ENCODE data around the gene FAXC. TPM values are rescaled to one million over a fixed set of nuclear protein-coding genes. Genes with fewer than 3 reads are reported as not detected.

The FAXC gene
- total and polyA plus RNA-seq, 8 donors = 0.60 to 6.3 (median 2.4) TPM

DNA sequence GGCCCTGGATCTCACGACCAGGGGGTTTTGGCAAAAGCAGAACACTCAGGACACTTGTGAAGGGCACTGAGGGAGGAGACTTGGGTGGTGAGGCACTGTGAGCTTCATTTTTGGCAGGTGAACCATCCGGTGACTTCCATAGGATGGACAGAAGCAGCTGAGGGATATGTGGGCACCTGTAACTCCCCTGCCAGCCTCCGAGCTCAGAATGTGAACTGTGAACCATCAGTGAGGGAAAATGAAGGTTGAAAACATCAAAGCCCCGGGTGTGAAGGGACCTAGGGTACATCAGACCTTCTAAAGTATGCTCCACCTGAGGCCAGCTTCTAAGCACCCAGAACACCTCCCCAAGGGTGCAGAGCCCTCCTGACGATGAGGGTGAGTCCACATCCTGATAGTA lies 53.2 kb downstream of the FAXC start:
- TF ChIP-seq, protein P1, sequence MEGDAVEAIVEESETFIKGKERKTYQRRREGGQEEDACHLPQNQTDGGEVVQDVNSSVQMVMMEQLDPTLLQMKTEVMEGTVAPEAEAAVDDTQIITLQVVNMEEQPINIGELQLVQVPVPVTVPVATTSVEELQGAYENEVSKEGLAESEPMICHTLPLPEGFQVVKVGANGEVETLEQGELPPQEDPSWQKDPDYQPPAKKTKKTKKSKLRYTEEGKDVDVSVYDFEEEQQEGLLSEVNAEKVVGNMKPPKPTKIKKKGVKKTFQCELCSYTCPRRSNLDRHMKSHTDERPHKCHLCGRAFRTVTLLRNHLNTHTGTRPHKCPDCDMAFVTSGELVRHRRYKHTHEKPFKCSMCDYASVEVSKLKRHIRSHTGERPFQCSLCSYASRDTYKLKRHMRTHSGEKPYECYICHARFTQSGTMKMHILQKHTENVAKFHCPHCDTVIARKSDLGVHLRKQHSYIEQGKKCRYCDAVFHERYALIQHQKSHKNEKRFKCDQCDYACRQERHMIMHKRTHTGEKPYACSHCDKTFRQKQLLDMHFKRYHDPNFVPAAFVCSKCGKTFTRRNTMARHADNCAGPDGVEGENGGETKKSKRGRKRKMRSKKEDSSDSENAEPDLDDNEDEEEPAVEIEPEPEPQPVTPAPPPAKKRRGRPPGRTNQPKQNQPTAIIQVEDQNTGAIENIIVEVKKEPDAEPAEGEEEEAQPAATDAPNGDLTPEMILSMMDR (IDR thresholded peaks at IDR 0.05) = no peak
- H3K27ac ChIP-seq = no peak overlapping the region
- no peaks in the 10 kb centered on the region for H3K27me3 ChIP-seq
- 74 to 87% methylated on average over 5 of the region's 5 CpGs for WGBS, 2 donors
- no peaks in the 10 kb centered on the region for H3K4me1 ChIP-seq
- no peaks in the 10 kb centered on the region for H3K9me3 ChIP-seq
- ATAC-seq (no peak), FAIRE-seq (no peak), DNase-seq (no peak)
- H3K4me3 ChIP-seq = no peak overlapping the region
- intact Hi-C loops (cut with DNase I) = no loop called here
- H3K36me3 ChIP-seq = no peaks in the 10 kb centered on the region

DNA sequence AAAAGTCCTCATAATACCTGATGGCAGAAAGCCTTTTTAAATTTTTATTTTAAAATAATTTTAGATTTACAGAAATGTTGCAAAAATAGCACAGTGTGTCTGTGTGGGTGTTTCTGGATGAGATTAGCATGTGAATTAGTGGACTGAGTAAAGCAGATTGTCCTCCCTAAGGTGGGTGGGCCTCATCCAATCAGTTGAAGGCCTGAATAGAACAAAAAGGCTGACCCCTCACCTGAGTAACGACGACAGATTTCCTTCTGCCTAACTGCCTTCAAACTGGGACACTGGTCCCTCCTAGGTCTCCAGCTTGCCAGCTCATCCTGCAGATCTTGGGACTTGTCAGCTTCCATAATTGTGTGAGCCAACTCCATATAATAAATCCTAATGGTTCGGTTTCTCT lies 54.2 kb downstream of the FAXC start:
- FAIRE-seq = no peak
- Histone ChIP-seq H3K4me1 (no peaks in the 10 kb centered on the region), H3K27ac (no peak overlapping the region), H3K36me3 (no peaks in the 10 kb centered on the region), H3K9me3 (no peaks in the 10 kb centered on the region), H3K27me3 (no peaks in the 10 kb centered on the region), H3K4me3 (no peak overlapping the region)
- no peak for DNase-seq
- intact Hi-C loops (cut with DNase I) = no loop called here
- no peak for ATAC-seq
- WGBS, 2 donors = 81 to 88% methylated on average over 3 of the region's 3 CpGs
- TF ChIP-seq, protein P1 (IDR thresholded peaks at IDR 0.05) = no peak

DNA sequence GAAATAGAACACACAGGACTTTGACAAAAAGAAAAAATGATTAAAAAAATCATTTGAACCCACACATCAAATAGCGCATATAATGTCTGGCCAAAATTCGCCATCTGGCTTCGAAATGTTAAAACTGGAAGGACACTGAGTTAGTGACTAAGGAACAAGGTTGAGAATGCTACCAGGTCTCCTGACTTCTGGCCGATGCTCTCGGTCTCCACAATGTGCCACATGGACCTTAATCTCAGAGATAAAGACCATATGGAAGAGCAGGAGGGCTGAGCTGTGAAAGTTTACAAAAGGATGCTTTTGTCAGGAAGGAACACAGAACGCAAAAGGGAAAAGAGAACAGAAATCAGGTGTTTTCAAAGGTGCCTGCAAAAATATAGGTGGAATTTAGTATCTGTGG lies 54.7 kb downstream of the FAXC start:
- Histone ChIP-seq H3K4me1 (no peaks in the 10 kb centered on the region), H3K9me3 (no peaks in the 10 kb centered on the region), H3K4me3 (no peak overlapping the region), H3K36me3 (no peaks in the 10 kb centered on the region), H3K27me3 (no peaks in the 10 kb centered on the region), H3K27ac (no peak overlapping the region)
- intact Hi-C loops (cut with DNase I) = no loop called here
- ATAC-seq = no peak
- no peak for DNase-seq
- TF ChIP-seq, protein P1 (IDR thresholded peaks at IDR 0.05) = no peak
- 90 to 93% methylated on average over 6 of the region's 6 CpGs for WGBS, 2 donors
- no peak for FAIRE-seq

- Histone ChIP-seq H3K4me3 (no peak overlapping the region), H3K27me3 (no peaks in the 10 kb centered on the region), H3K36me3 (no peaks in the 10 kb centered on the region), H3K27ac (no peak overlapping the region), H3K9me3 (no peaks in the 10 kb centered on the region), H3K4me1 (no peaks in the 10 kb centered on the region)
- DNase-seq = no peak
- ATAC-seq = no peak
- FAIRE-seq = no peak
- intact Hi-C loops (cut with DNase I) = no loop called here
- TF ChIP-seq, protein P1 (IDR thresholded peaks at IDR 0.05) = no peak
- 63 to 71% methylated on average over 2 of the region's 2 CpGs for WGBS, 2 donors
Observed at GRCh38 chr6:99289701-99290100, 59.8 kb downstream of the FAXC start.

- Histone ChIP-seq H3K27me3 (no peaks in the 10 kb centered on the region), H3K4me1 (no peaks in the 10 kb centered on the region), H3K4me3 (no peak overlapping the region), H3K27ac (no peak overlapping the region), H3K36me3 (no peaks in the 10 kb centered on the region), H3K9me3 (no peaks in the 10 kb centered on the region)
- intact Hi-C loops (cut with DNase I) = no loop called here
- DNase-seq (no peak), FAIRE-seq (no peak), ATAC-seq (no peak)
- WGBS, 2 donors = 74 to 91% methylated on average over 4 of the region's 4 CpGs
- TF ChIP-seq, protein P1 (IDR thresholded peaks at IDR 0.05) = no peak
Observed at GRCh38 chr6:99288668-99289067, 60.8 kb downstream of the FAXC start.

Measured in pancreas (tissue), 10 donors.